ENCODE measurements around the gene HTR1B. TPM values are rescaled to one million over a fixed set of nuclear protein-coding genes. Genes with fewer than 3 reads are reported as not detected.

HTR1B gene
- total RNA-seq, 1 donor from 2014 or later: not detected

- no peak for ATAC-seq
Measured at GRCh38 chr6:77456531-77457248, 6.6 kb downstream of the HTR1B start.

DNA sequence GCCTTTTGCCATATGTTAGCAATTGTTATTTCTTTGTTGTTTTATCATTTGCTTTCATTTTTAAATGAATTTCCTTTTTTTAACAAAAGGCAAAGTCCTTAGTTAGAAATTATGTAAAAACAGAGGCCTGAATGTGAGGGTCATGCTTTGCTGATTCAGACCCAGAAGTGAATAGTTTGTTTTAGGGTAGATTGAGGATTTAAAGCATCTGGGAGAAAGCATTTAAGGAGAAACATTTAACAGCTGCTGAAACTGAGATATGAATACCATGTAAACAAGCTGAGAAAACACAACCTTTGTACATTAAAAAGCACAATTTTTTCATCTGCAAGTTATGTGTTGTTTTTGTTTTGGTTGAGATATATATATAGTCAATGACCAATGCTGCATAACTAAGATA is 8.0 kb downstream of the HTR1B start:
- DNase-seq (ENCODE audit: low spot score) (no peak), ATAC-seq (no peak)

More at GRCh38 chr6:77456531-77457248, 6.6 kb downstream of the HTR1B start:
- no peak for DNase-seq (ENCODE audit: low spot score)

GRCh38 chr6:77454386-77454785 is 8.9 kb downstream of the HTR1B start:
- DNase-seq (ENCODE audit: low spot score) (no peak), ATAC-seq (no peak)

DNA sequence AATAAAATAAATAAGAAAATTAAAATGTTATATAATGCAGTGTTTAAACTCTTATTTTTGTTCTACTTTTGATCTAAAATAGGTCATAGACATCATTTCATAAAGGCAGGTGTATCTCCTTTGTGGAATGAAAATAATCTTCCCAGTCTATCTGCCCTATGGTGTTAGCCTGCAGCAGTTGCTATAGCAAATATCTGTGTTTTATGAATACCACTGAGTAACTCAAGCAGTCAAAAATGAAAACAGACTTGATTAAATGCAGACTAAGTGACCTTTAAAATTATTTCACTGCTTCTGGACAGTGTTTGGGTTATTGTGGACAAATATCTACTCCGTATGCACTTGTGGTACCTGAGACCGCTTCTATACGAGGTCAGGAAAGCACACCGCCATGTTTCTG is 11.8 kb downstream of the HTR1B start:
- ATAC-seq (no peak), DNase-seq (ENCODE audit: low spot score) (no peak)

DNA sequence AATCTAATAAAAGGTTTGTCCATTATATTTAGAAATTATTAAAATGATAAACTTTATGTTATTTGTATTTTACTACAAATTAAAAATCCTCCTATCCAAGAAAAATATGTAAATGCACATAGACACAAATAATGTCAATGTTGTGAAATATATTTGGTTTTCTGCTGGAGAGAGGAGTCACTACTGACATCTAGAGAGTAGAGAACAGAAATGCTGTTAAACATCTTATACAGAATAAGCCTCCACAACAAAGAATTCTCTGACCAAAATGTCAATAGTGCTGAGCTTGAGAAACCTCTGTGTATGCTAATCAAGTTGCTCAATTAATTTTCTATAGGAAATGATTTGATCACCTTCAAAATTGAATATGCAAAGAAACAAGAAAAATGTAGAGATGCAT is 12.4 kb downstream of the HTR1B start:
- DNase-seq (ENCODE audit: low spot score) (no peak), ATAC-seq (no peak)

DNA sequence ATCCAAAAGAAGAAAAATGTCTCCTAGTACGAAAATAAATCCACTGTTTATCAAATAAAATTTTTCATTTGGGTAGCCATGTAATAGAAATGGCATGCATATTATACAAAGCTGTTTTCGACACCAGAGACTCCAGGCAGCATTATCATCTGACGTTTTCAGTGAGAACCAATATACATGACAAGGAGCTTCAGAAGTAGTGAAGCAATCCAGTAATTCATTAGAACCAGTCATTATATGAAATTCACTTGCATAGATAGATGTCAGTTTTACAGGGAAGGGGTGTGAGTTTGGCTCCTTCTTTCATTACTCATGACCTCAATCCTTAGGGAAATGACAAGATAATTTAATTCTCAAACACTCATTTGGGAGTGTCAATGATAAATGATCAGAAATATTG is 14.7 kb downstream of the HTR1B start:
- no peak for ATAC-seq
- DNase-seq (ENCODE audit: low spot score): no peak

- no peak for ATAC-seq
Measured at GRCh38 chr6:77447254-77447653, 16.0 kb downstream of the HTR1B start.

GRCh38 chr6:77446249-77446648 is 17.0 kb downstream of the HTR1B start:
- ATAC-seq: no peak
- no peak for DNase-seq (ENCODE audit: low spot score)

More at GRCh38 chr6:77447254-77447653, 16.0 kb downstream of the HTR1B start:
- no peak for DNase-seq (ENCODE audit: low spot score)

DNA sequence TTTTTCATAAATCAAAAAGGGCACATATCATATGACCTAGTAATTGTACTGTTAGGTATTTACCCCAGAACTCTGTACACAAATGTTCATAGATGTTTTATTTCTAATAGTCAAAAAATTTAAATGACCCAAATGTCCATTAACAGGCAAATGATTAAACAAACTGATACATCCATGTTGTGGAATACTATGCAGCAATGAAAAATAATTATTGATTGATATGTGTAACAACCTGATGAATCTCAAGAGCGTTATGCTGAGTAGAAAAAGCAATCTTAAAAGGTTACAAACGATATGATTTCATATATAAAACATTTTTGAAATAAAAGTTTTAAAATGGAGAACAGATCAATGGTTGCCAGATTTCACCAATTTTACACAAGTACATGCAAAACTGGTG is 18.1 kb downstream of the HTR1B start:
- ATAC-seq (no peak), DNase-seq (ENCODE audit: low spot score) (no peak)

GRCh38 chr6:77440206-77440976 is 22.9 kb downstream of the HTR1B start:
- DNase-seq (ENCODE audit: low spot score) (no peak), ATAC-seq (no peak)

GRCh38 chr6:77433888-77434287 is 29.4 kb downstream of the HTR1B start:
- no peak for ATAC-seq
- DNase-seq (ENCODE audit: low spot score): no peak

DNA sequence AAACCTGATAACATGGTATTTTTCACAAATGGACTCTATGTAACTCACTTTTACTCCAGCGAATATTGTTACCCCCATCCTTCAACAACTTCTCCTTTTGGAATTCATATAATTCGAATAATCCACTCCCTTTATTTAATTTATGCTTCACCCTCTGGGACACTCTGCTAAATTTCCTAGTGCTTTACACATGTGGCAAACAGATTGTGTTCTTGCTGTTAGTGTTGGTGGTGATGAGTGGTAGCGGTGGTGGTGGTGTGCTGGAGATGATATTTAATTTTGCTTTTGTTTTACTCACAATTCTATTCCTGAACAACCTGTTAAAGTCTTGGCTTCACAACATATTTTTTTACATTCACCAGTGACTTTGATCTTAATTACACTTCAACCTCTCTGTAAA is 32.8 kb downstream of the HTR1B start:
- DNase-seq (ENCODE audit: low spot score) (no peak), ATAC-seq (no peak)

- no peak for ATAC-seq
- DNase-seq (ENCODE audit: low spot score): no peak
Measured at GRCh38 chr6:77425671-77426070, 37.6 kb downstream of the HTR1B start.

GRCh38 chr6:77425216-77425615 is 38.1 kb downstream of the HTR1B start:
- ATAC-seq (no peak), DNase-seq (ENCODE audit: low spot score) (no peak)

GRCh38 chr6:77424761-77425160 is 38.5 kb downstream of the HTR1B start:
- ATAC-seq (no peak), DNase-seq (ENCODE audit: low spot score) (no peak)

GRCh38 chr6:77416839-77417238 is 46.5 kb downstream of the HTR1B start:
- ATAC-seq: no peak
- DNase-seq (ENCODE audit: low spot score): no peak

DNA sequence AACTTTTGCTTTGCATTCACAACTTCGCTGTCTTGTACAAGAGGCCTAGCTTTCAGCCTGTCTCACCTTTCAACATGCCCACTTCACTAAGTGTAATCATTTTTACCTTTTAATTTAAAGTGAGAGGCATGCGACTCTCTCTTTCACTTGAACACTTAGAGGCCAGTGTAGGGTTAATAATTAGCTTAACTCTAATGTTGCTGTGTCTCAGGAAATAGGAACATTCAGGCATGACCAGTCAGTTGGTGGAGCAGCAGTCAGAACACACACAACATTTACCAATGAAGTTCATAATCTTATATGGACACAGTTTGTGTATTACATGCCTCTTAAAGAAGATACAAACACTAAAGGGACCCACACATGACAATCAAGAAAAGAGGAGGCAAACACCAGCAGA is 47.6 kb downstream of the HTR1B start:
- no peak for DNase-seq (ENCODE audit: low spot score)
- no peak for ATAC-seq

Other genes starting within 250 kb of the HTR1B start
- gene MEI4, start 189.5 kb upstream of the HTR1B start, total RNA-seq: 0.10 TPM